NCI-H187 treated with DMSO at 0.1 percent for 48 hours (cell line): ENCODE measurements around the gene CTNND2.
A peak's percentile ranks its signal among the peaks of the same experiment; 100 is the strongest.

ENCODE experiments used
- DNase-seq: peaks from one replicate; lab custom pipeline; 2025; lab: John Stamatoyannopoulos, UW

CTNND2 gene, protein sequence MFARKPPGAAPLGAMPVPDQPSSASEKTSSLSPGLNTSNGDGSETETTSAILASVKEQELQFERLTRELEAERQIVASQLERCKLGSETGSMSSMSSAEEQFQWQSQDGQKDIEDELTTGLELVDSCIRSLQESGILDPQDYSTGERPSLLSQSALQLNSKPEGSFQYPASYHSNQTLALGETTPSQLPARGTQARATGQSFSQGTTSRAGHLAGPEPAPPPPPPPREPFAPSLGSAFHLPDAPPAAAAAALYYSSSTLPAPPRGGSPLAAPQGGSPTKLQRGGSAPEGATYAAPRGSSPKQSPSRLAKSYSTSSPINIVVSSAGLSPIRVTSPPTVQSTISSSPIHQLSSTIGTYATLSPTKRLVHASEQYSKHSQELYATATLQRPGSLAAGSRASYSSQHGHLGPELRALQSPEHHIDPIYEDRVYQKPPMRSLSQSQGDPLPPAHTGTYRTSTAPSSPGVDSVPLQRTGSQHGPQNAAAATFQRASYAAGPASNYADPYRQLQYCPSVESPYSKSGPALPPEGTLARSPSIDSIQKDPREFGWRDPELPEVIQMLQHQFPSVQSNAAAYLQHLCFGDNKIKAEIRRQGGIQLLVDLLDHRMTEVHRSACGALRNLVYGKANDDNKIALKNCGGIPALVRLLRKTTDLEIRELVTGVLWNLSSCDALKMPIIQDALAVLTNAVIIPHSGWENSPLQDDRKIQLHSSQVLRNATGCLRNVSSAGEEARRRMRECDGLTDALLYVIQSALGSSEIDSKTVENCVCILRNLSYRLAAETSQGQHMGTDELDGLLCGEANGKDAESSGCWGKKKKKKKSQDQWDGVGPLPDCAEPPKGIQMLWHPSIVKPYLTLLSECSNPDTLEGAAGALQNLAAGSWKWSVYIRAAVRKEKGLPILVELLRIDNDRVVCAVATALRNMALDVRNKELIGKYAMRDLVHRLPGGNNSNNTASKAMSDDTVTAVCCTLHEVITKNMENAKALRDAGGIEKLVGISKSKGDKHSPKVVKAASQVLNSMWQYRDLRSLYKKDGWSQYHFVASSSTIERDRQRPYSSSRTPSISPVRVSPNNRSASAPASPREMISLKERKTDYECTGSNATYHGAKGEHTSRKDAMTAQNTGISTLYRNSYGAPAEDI (N-terminal part only)

DNA sequence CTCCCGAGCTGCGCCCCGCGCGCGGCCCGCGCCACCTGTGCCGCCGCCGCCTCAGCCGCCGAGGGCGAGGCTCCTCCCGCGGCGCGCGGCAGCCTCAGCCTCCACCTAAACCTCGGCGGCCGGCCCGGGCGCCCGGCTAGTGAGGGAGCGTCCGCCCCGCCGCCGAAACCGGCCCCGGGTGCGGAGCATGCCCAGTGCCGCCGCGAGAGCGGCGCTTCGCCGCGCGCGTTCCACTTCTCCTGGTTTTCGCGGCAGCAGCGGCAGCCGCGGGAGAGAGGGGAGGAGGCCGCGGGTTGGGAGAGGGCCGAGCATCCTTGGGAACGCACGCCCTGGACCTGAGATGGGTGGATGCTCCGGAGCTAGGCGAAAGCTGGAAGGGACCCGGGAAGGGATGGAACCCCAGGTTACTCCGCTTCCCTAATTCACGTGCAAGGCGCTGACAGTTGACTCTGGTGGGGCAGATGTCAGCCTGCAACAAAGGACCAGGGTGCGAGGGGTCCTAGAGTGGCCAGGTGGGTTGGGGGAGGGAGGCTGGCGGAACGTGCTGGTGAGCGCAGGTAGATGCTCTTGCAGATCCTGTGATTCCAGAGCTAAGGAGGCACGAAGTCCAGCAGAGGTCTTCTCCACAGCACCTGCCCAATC is at the start of gene CTNND2:
Gene CTNND2 (minus strand): TSS at position 182 of the 642 bp plus-strand sequence. CDS start 593 bp downstream, outside the sequence.
- DNase-seq: peak; percentile 18

DNA sequence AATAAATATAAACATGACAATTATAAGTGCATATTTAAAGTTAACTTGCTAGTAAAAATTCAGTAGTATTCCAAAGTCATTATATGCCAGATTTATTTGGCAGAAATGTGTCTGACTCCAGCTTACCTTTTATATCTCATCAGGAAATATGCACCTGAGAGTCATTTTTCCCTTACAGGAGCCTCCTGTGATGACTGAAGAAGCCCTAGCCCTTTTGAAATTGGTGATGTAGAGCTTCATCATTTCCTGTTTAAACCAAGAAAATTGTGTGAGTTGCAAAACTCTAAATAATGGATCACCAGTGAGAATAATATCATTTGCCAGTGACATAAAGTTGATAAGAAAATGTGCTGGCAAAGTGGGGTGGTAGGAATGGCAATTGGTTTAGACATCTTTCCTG is 42.1 kb upstream of the CTNND2 start:
- no peak for DNase-seq

GRCh38 chr5:11941566-11941965 is 37.3 kb upstream of the CTNND2 start:
- no peak for DNase-seq

GRCh38 chr5:11931638-11932037 is 27.4 kb upstream of the CTNND2 start:
- DNase-seq: no peak

DNA sequence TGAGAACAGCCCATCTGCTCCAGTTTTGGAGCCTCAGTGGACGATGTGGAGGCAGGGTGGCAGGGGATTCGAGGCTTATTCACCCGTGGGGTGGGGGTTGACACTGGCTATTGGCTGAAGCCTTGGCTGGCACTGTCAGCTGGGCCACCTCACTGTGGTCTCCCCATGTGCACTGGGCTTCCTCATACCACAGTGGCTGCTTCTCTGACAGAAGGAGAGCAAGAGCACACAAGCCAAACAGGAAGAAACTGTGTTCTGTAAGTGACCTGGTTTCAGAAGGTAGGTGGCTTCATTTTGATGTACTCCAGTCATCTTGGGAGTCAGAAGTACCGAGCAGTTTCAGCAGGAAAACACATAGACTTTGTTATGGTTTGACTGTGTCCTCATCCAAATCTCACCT is 24.7 kb upstream of the CTNND2 start:
- DNase-seq: no peak

- DNase-seq: no peak
Observed at GRCh38 chr5:11925701-11926100, 21.5 kb upstream of the CTNND2 start.

DNA sequence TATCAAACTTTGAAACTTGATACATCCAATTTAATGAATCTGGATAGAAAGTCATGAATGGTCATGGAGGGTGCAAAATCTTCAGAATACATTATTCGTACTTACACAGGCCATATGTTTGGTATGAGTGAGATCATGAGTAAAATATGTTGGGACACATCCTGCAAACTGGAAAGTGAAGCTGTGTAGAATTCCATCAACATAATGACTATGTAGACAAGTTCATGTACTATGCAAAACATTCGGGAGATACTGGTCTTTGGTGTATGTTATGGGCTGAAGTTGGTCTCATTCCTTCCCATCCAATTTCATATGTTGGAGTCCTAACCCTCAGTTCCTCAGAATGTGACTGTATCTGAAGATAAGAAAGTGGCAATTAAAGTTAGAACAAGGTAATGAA is 18.1 kb upstream of the CTNND2 start:
- no peak for DNase-seq

GRCh38 chr5:11918463-11919045 is 14.3 kb upstream of the CTNND2 start:
- DNase-seq: no peak

- no peak for DNase-seq
Observed at GRCh38 chr5:11909471-11909870, 5.2 kb upstream of the CTNND2 start.

- DNase-seq: no peak
Observed at GRCh38 chr5:11906497-11906896, 2.3 kb upstream of the CTNND2 start.

GRCh38 chr5:11905206-11905605 is 960 bp upstream of the CTNND2 start:
- DNase-seq: no peak

DNA sequence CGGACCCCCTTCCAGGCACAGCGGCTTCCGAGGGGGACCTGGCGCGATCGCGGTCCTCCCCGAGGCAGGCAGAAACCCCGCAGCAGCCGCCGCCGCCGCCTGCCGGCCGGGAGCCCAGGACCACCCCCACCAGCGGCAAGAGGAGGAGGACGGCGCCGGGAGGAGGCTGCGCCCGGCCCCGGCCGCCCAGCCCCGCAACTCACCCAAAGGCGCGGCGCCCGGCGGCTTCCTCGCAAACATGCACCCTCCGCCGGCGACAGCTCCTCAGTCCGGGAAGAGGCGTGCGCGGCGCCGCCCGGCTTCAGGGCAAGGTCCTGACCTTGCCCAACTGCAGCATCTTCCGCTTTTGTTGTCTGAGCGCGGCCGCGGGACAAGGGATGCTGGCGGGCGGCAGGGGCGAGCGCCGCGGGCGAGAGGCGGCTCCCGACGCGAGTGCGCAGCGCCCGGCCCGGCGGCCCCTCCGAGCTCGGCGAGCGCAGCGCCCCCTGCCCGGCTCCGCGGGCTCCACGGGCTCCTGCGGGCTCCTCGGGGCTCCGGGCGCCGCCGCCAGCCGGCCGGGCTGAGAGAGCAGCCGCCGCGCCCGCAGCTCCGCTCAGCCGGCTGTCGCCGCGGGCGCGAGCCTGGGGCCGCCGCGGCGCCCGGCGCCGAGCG is 507 bp downstream of the CTNND2 start:
- no peak for DNase-seq

- DNase-seq: no peak
Observed at GRCh38 chr5:11903121-11903613, 1.1 kb downstream of the CTNND2 start.

- DNase-seq: no peak
Observed at GRCh38 chr5:11902201-11902619, 2.0 kb downstream of the CTNND2 start.

GRCh38 chr5:11898787-11899186 is 5.5 kb downstream of the CTNND2 start:
- DNase-seq: no peak

GRCh38 chr5:11897781-11898180 is 6.5 kb downstream of the CTNND2 start:
- no peak for DNase-seq

GRCh38 chr5:11894992-11895391 is 9.3 kb downstream of the CTNND2 start:
- DNase-seq: no peak

GRCh38 chr5:11892832-11893231 is 11.4 kb downstream of the CTNND2 start:
- DNase-seq: no peak

DNA sequence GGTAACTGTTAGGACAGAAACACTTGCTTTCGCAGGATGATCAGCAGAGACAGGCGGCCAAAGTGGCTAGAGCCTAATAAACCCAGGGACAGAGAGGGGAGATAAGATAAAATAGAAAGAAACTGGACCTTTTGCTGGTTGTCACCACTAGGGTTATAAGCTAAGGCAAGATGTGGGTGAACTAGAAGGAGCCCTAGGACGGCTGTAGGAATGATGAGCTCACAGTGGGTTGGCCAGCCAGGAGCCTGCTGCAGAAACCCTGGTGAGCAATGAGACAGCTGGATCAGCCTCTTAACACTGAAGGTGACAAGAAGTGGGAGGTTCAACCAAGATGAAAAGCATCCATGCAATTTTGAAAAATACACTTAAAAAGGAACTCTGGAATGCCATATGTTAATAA is 13.5 kb downstream of the CTNND2 start:
- no peak for DNase-seq

DNA sequence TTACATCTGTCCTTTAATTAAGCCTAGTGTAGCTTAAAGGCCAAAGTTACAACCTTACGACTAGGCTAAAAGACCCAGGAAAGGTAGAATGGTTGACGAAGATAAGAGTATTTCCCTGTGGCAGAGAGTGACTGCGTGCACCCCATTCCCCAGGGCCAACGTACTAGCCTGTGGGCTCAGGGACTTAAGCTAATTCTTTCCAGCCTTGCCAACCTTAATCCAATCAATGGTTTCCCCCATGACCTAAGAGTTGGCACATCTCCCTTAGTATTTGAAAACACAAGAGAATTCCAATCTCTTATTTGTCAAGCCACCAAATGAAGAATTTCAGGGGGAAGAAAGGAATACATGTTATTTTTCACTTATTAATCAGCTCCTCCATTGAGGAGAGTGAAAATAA is 16.0 kb downstream of the CTNND2 start:
- DNase-seq: no peak

- DNase-seq: no peak
Observed at GRCh38 chr5:11878814-11879213, 25.4 kb downstream of the CTNND2 start.
